Testis (tissue), 3 donors: ENCODE data around the gene CCNG1. TPM values are rescaled to one million over a fixed set of nuclear protein-coding genes. Genes with fewer than 3 reads are reported as not detected.
"Not testable (repeated sequence)": the region's sequence is repeated elsewhere in the genome, so short reads cannot be mapped to it uniquely, and the experiment has no call there.

Experiments
- DNase-seq: peaks from one replicate; pipeline ENCODE4 v3.0.0-alpha.2; 2019
- H3K27ac ChIP-seq, 2 donors: fragments of 200-600 bp; sonication (generic); one replicate each; pipeline ENCODE4 v1.5.1; 2019
- H3K27me3 ChIP-seq: fragments of 200-600 bp; sonication (generic); one replicate; pipeline ENCODE4 v1.5.1; 2019
- H3K36me3 ChIP-seq: fragments of 200-600 bp; sonication (generic); one replicate; pipeline ENCODE4 v1.5.1; 2017; ENCODE audit warnings: low read depth; ENCODE audit errors: missing control alignments
- H3K4me1 ChIP-seq: fragments of 200-600 bp; sonication (generic); one replicate; pipeline ENCODE4 v1.5.1; 2019
- H3K4me3 ChIP-seq, 2 donors: fragments of 200-600 bp; sonication (generic); one replicate each; pipeline ENCODE4 v1.5.1; 2017 to 2019
- H3K9me3 ChIP-seq: fragments of 200-600 bp; sonication (generic); one replicate; pipeline ENCODE4 v1.5.1; 2017
- CTCF ChIP-seq, 3 experiments: fragments of 450-650 bp in 2 of 3; fragments of 200-600 bp in 1 of 3; sonication (generic) in 1 of 3; IDR thresholded peaks; one replicate each; pipeline ENCODE4 v1.5.1; 2016 to 2019; ENCODE audit warnings: antibody characterized with exemption in 3 of 3, mild to moderate bottlenecking in 2 of 3, moderate library complexity in 1 of 3
- POLR2A ChIP-seq: fragments of 450-650 bp; IDR thresholded peaks from one replicate; pipeline ENCODE4 v1.6.1; 2017; ENCODE audit warnings: antibody characterized with exemption, mild to moderate bottlenecking, moderate library complexity
- WGBS, 2 donors: methylation state at CpG; one replicate each; pipeline ENCODE4 v1.1.5; 2018; 5-methylcytosine and 5-hydroxymethylcytosine counted together
- intact Hi-C: fragments of 100-400 bp; cut with DNase I; formaldehyde crosslinking; loops from one replicate; pipeline ENCODE4 v1.15.1; 2023; ENCODE audit warnings: low total_unique reads
- polyA plus RNA-seq: library from polyadenylated mRNA; stranded (reverse); fragments of 350-450 nt; fragmentation: Illumina TruSeq; extraction: RNeasy Lipid Tissue Mini Kit (QIAGEN cat#74804); gene quantifications from one replicate; pipeline ENCODE4 v1.2.3, GENCODE V29; 2014; ENCODE audit warnings: low read depth, low replicate concordance; ENCODE audit not compliant: insufficient read depth
- total RNA-seq, 2 donors: library from RNA; depleted of rRNA; stranded (reverse); fragments of >200 nt; gene quantifications; one replicate each; pipeline ENCODE4 v1.2.3, GENCODE V29; 2016

CCNG1 gene
- total and polyA plus RNA-seq, 3 donors from 2014 or later: 34.5 to 72.2 (median 60.5) TPM

- H3K36me3 ChIP-seq: no peaks in the 10 kb centered on the region
- no peaks in the 10 kb centered on the region for H3K4me1 ChIP-seq
- no peaks in the 10 kb centered on the region for H3K27me3 ChIP-seq
- no peak for DNase-seq
- 78 to 84% methylated on average over 3 of the region's 3 CpGs for WGBS, 2 donors
- no peaks in the 10 kb centered on the region for H3K9me3 ChIP-seq
- intact Hi-C loops: no loop called here
- TF ChIP-seq CTCF (IDR thresholded peaks at IDR 0.05) (no peak), POLR2A (no peak)
- H3K27ac ChIP-seq: no peak overlapping the region
- H3K4me3 ChIP-seq: no peak overlapping the region
Measured at GRCh38 chr5:163447875-163448274, 10.5 kb downstream of the CCNG1 start.

- Histone ChIP-seq H3K4me1 (no peaks in the 10 kb centered on the region), H3K27me3 (no peaks in the 10 kb centered on the region), H3K36me3 (no peaks in the 10 kb centered on the region), H3K27ac (no peak overlapping the region), H3K9me3 (no peaks in the 10 kb centered on the region), H3K4me3 (no peak overlapping the region)
- TF ChIP-seq CTCF (IDR thresholded peaks at IDR 0.05) (no peak), POLR2A (no peak)
- intact Hi-C loops: no loop called here
- no peak for DNase-seq
Measured at GRCh38 chr5:163448491-163448890, 11.1 kb downstream of the CCNG1 start.

GRCh38 chr5:163451489-163451888, 14.1 kb downstream of the CCNG1 start:
- H3K9me3 ChIP-seq: no peaks in the 10 kb centered on the region
- H3K36me3 ChIP-seq: no peaks in the 10 kb centered on the region
- no peak for TF ChIP-seq CTCF (IDR thresholded peaks at IDR 0.05)
- TF ChIP-seq POLR2A: no peak
- H3K4me1 ChIP-seq: no peaks in the 10 kb centered on the region
- H3K4me3 ChIP-seq: no peak overlapping the region
- no peak overlapping the region for H3K27ac ChIP-seq
- intact Hi-C loops: loop anchor here (10.0 kb wide), 1 partner anchor 53 kb away; the partner anchor contains the start of gene MAT2B
- H3K27me3 ChIP-seq: no peaks in the 10 kb centered on the region
- no peak for DNase-seq
- WGBS, 2 donors: 94 to 98% methylated on average over 8 of the region's 8 CpGs

GRCh38 chr5:163453705-163454104, 16.3 kb downstream of the CCNG1 start:
- 87 to 88% methylated on average over 1 of the region's 1 CpG for WGBS, 2 donors
- no peak for DNase-seq
- H3K9me3 ChIP-seq: no peaks in the 10 kb centered on the region
- H3K4me3 ChIP-seq: no peak overlapping the region
- H3K27me3 ChIP-seq: no peaks in the 10 kb centered on the region
- peaks cover 6% of the 10 kb centered on the region for H3K4me1 ChIP-seq
- H3K36me3 ChIP-seq: no peaks in the 10 kb centered on the region
- intact Hi-C loops: loop anchor here (10.0 kb wide), 1 partner anchor 51 kb away; the partner anchor contains the start of gene MAT2B
- H3K27ac ChIP-seq: no peak overlapping the region
- TF ChIP-seq CTCF (IDR thresholded peaks at IDR 0.05): no peak
- TF ChIP-seq POLR2A: no peak

- H3K27ac ChIP-seq, H3K27me3 ChIP-seq, H3K4me1 ChIP-seq, H3K4me3 ChIP-seq, DNase-seq, H3K36me3 ChIP-seq, H3K9me3 ChIP-seq: not testable (repeated sequence)
- WGBS, 2 donors: 75 to 93% methylated on average over 17 of the region's 17 CpGs
- intact Hi-C loops: loop anchor here (10.0 kb wide), 1 partner anchor 49 kb away; the partner anchor contains the start of gene MAT2B
Measured at GRCh38 chr5:163455406-163455805, 18.0 kb downstream of the CCNG1 start.
